Hepatocyte (in vitro differentiated cells): Measurements from ENCODE around the gene ACSL5.

Experiments used
- CTCF ChIP-seq: fragments of 200-600 bp; sonication (generic); IDR thresholded peaks from 2 replicates; pipeline ENCODE4 v1.5.1; 2016; ENCODE audit warnings: antibody characterized with exemption, mild to moderate bottlenecking; ENCODE audit not compliant: poor library complexity
- EZH2 ChIP-seq: fragments of 200-600 bp; sonication (generic); IDR thresholded peaks from 2 replicates; pipeline ENCODE4 v1.6.1; 2016; ENCODE audit warnings: antibody characterized with exemption, mild to moderate bottlenecking, borderline replicate concordance
- EZH2phosphoT487 ChIP-seq: fragments of 200-600 bp; sonication (generic); IDR thresholded peaks from one replicate; pipeline ENCODE4 v1.6.1; 2018; ENCODE audit warnings: antibody characterized with exemption, mild to moderate bottlenecking, low read depth, moderate library complexity; ENCODE audit not compliant: unreplicated experiment, severe bottlenecking

- TF ChIP-seq CTCF (peak; percentile 70), EZH2 (no peak), EZH2phosphoT487 (no peak)
Observed at GRCh38 chr10:112471878-112472487, 98.1 kb downstream of the ACSL5 start.
